Heart left ventricle (tissue), 13 donors: ENCODE data around the gene ADAMTSL1.

ENCODE experiments used
- CTCF ChIP-seq, 12 donors: fragments of 200-600 bp; sonication (generic) in 4 of 12; IDR thresholded peaks; one replicate each; pipeline versions ENCODE4 v1.5.0 to v1.8.0; 2018 to 2022; ENCODE audit warnings: antibody characterized with exemption in 12 of 12, mild to moderate bottlenecking in 5 of 12
- POLR2A ChIP-seq, 2 donors: fragments of 450-650 bp; IDR thresholded peaks; one replicate each; pipeline ENCODE4 v1.6.1; 2017; ENCODE audit warnings: antibody characterized with exemption in 2 of 2, mild to moderate bottlenecking in 2 of 2, moderate library complexity in 2 of 2
- donor health status: ischemic (EF 13 %, LVEDD 7.1; RV severe dilation, severe dysfunction).
- donor health status: DM: no; HTN: yes; CAD: no.
- donor health status: DM: no; HTN: no; CAD: no.
- donor health status: ischemic (EF 25% LVEDD 6.9; RV normal size, moderate dysfunction).
- donor health status: ischemic (EF 25% LVEDD 5.7; RV mildly dilated, moderate dysfunction).
- donor health status: ischemic (EF 35%, LVEDD 5.7; RV mildly dilated, moderate dysfunction).
- donor health status: nonischemic (EF 11% LVEDD 7.7; RV severe dilation, severe dysfunction).
- donor health status: DM: yes; HTN: yes; CAD: no.
- donor health status: PGD.
- donor health status: ischemic (EF 29% LVEDD 5.4; RV normal size, mild dysfunction).
- donor health status: nonischemic (EF 23%, LVEDD 6.1; RV moderate dilation, normal function).

GRCh38 chr9:18536554-18536953 lies 62.6 kb downstream of the ADAMTSL1 start:
- TF ChIP-seq CTCF (IDR thresholded peaks at IDR 0.05) (no peak), POLR2A (IDR thresholded peaks at IDR 0.05) (no peak)
